Thyroid gland (tissue), 4 donors: ENCODE results near the gene NXNL2. TPM values are rescaled to one million over a fixed set of nuclear protein-coding genes. Genes with fewer than 3 reads are reported as not detected.

Experiments used
- DNase-seq, 2 donors: peaks; one replicate each; pipeline ENCODE4 v3.0.0-alpha.2; 2019
- H3K27ac ChIP-seq, 3 donors: fragments of 200-600 bp; sonication (generic); 1 replicate in 2 of 3; 2 replicates in 1 of 3; pipeline ENCODE4 v1.5.1; 2016 to 2019; ENCODE audit warnings: mild to moderate bottlenecking in 1 of 3, moderate library complexity in 1 of 3
- H3K27me3 ChIP-seq: fragments of 200-600 bp; sonication (generic); one replicate; pipeline ENCODE4 v1.5.1; 2019
- H3K36me3 ChIP-seq, 2 donors: fragments of 200-600 bp; sonication (generic); one replicate each; pipeline ENCODE4 v1.5.1; 2016 to 2019
- H3K4me1 ChIP-seq, 2 donors: fragments of 200-600 bp; sonication (generic); one replicate each; pipeline ENCODE4 v1.5.1; 2017 to 2019
- H3K4me3 ChIP-seq, 3 donors: fragments of 200-600 bp; sonication (generic); replicated peaks in 1 of 3; 1 replicate in 2 of 3; 2 replicates in 1 of 3; pipeline ENCODE4 v1.5.1; 2016; ENCODE audit warnings: mild to moderate bottlenecking in 1 of 3
- H3K9me3 ChIP-seq: fragments of 200-600 bp; sonication (generic); one replicate; pipeline ENCODE4 v1.5.1; 2017
- POLR2A ChIP-seq, 2 donors: fragments of 450-650 bp; IDR thresholded peaks; one replicate each; pipeline ENCODE4 v1.6.1; 2017; ENCODE audit warnings: antibody characterized with exemption in 2 of 2, mild to moderate bottlenecking in 2 of 2, moderate library complexity in 1 of 2
- WGBS, 2 donors: methylation state at CpG; one replicate each; pipeline ENCODE4 v1.1.5; 2017; 5-methylcytosine and 5-hydroxymethylcytosine counted together
- intact Hi-C: fragments of 100-400 bp; cut with DNase I; formaldehyde crosslinking; loops from one replicate; pipeline ENCODE4 v1.15.1; 2023
- total RNA-seq, 4 donors: library from RNA; depleted of rRNA; stranded (reverse); fragments of >200 nt; gene quantifications; one replicate each; pipeline ENCODE4 v1.2.3, GENCODE V29; 2016
- TF ChIP-seq, protein P1 (sequence below), 6 experiments: fragments of 200-600 bp in 3 of 6; fragments of 450-650 bp in 3 of 6; sonication (generic) in 3 of 6; IDR thresholded peaks; one replicate each; pipeline ENCODE4 v1.5.1; 2016 to 2019; ENCODE audit warnings: antibody characterized with exemption in 6 of 6, mild to moderate bottlenecking in 2 of 6, inconsistent platforms in 1 of 6, moderate library complexity in 1 of 6

Gene NXNL2
- total RNA-seq, 4 donors from 2014 or later, result 0.49 to 1.3 (median 0.81) TPM; not detected in 1

GRCh38 chr9:88501086-88501485 lies 33.9 kb upstream of the NXNL2 start:
- Histone ChIP-seq H3K36me3 (no peaks in the 10 kb centered on the region), H3K27ac (no peak overlapping the region), H3K4me1 (no peaks in the 10 kb centered on the region), H3K9me3 (no peaks in the 10 kb centered on the region), H3K4me3 (no peak overlapping the region), H3K27me3 (no peaks in the 10 kb centered on the region)
- DNase-seq, result no peak
- intact Hi-C loops, result no loop called here
- no peak for TF ChIP-seq POLR2A (IDR thresholded peaks at IDR 0.05)
- TF ChIP-seq, protein P1, sequence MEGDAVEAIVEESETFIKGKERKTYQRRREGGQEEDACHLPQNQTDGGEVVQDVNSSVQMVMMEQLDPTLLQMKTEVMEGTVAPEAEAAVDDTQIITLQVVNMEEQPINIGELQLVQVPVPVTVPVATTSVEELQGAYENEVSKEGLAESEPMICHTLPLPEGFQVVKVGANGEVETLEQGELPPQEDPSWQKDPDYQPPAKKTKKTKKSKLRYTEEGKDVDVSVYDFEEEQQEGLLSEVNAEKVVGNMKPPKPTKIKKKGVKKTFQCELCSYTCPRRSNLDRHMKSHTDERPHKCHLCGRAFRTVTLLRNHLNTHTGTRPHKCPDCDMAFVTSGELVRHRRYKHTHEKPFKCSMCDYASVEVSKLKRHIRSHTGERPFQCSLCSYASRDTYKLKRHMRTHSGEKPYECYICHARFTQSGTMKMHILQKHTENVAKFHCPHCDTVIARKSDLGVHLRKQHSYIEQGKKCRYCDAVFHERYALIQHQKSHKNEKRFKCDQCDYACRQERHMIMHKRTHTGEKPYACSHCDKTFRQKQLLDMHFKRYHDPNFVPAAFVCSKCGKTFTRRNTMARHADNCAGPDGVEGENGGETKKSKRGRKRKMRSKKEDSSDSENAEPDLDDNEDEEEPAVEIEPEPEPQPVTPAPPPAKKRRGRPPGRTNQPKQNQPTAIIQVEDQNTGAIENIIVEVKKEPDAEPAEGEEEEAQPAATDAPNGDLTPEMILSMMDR (IDR thresholded peaks at IDR 0.05), result no peak
- WGBS, 2 donors, result 94 to 98% methylated on average over 5 of the region's 5 CpGs

- DNase-seq, result no peak
- H3K27ac ChIP-seq, result no peak overlapping the region
- no peaks in the 10 kb centered on the region for H3K4me1 ChIP-seq
- H3K9me3 ChIP-seq, result no peaks in the 10 kb centered on the region
- no peak for TF ChIP-seq POLR2A (IDR thresholded peaks at IDR 0.05)
- TF ChIP-seq, protein P1 (IDR thresholded peaks at IDR 0.05), result no peak
- intact Hi-C loops, result no loop called here
- WGBS, 2 donors, result 76 to 80% methylated on average over 12 of the region's 12 CpGs
- no peaks in the 10 kb centered on the region for H3K27me3 ChIP-seq
- no peak overlapping the region for H3K4me3 ChIP-seq
- H3K36me3 ChIP-seq, result no peaks in the 10 kb centered on the region
Observed at GRCh38 chr9:88502552-88503034, 32.4 kb upstream of the NXNL2 start.

GRCh38 chr9:88503081-88503844 lies 31.7 kb upstream of the NXNL2 start:
- no peaks in the 10 kb centered on the region for H3K36me3 ChIP-seq
- TF ChIP-seq, protein P1 (IDR thresholded peaks at IDR 0.05), result no peak
- TF ChIP-seq POLR2A (IDR thresholded peaks at IDR 0.05), result no peak
- no peaks in the 10 kb centered on the region for H3K4me1 ChIP-seq
- no peaks in the 10 kb centered on the region for H3K27me3 ChIP-seq
- WGBS, 2 donors, result 84 to 89% methylated on average over 16 to 18 of the region's 18 CpGs
- H3K9me3 ChIP-seq, result no peaks in the 10 kb centered on the region
- H3K27ac ChIP-seq, result no peak overlapping the region
- intact Hi-C loops, result no loop called here
- no peak for DNase-seq
- no peak overlapping the region for H3K4me3 ChIP-seq

DNA sequence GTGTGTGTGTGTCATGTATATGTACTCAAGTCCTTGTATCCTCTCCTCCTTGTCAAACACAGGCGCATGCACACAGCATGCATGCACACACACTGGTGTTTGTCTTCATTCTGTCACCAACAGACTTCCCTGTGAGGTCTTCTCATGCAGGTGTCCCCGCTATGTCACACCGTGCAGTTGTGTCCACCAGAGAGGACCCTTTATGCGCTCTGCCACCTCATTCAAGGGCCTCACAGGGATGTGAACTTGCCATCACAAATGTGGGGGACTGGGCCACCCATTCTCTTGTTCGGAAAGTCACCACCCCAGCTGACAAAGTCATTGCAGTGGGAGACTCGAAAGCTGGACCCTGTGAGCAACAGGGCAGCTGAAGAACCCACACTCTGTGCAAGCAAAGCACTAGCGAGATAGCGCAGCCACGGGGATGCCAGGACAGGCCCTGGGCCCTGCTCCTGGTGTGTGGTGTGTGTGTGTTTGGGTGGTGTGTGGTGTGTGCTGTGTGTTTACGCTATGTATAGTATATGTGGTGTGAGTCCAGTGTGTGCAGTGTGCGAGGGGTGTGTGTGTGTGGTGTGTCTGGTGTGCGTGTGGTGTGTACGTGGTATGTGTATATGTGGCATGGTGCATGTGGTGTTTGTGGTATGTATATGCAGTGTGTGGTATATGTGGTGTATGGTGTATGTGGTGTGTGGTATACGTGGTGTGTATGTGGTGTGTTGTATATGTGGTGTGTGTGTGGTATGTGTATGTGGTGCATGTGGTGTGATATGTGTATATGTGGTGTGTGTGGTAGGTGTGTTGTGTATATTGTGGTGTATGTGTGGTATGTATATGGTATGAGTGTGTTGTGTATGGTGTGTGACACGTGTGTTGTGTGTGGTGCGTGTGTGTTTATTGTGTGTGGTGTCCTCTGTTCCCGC lies 30.9 kb upstream of the NXNL2 start:
- TF ChIP-seq POLR2A (IDR thresholded peaks at IDR 0.05), result no peak
- TF ChIP-seq, protein P1 (IDR thresholded peaks at IDR 0.05), result no peak
- H3K9me3 ChIP-seq, result no peaks in the 10 kb centered on the region
- H3K4me3 ChIP-seq, result no peak overlapping the region
- DNase-seq, result no peak
- 96% methylated on average over 16 to 17 of the region's 17 CpGs for WGBS, 2 donors
- no peak overlapping the region for H3K27ac ChIP-seq
- intact Hi-C loops, result no loop called here
- H3K27me3 ChIP-seq, result no peaks in the 10 kb centered on the region
- H3K4me1 ChIP-seq, result no peaks in the 10 kb centered on the region
- no peaks in the 10 kb centered on the region for H3K36me3 ChIP-seq
